Activated CD4-positive, alpha-beta T cell treated with anti-CD3 and anti-CD28 coated beads for 36 hours (primary cell): Measurements from ENCODE around the gene XPO1. TPM values are rescaled to one million over a fixed set of nuclear protein-coding genes. Genes with fewer than 3 reads are reported as not detected.

Experiments
- ATAC-seq: fragments of 200-7000 bp; cut with Tn5 transposase; one replicate; pipeline ENCODE4 v1.10.0; 2021; ENCODE audit warnings: mild to moderate bottlenecking, moderate library complexity
- CTCF ChIA-PET: fragments of 350-600 bp; sonication (Branson Sonifier 250); formaldehyde crosslinking; loops from one replicate; lab custom pipeline; 2021; ENCODE audit warnings: antibody characterized with exemption; lab: Charles Lee
- POLR2A ChIA-PET: fragments of 350-600 bp; sonication (Branson Sonifier 250); formaldehyde crosslinking; loops from one replicate; lab custom pipeline; 2021; ENCODE audit warnings: antibody characterized with exemption, inconsistent platforms; lab: Charles Lee
- DNase-seq: peaks from one replicate; pipeline ENCODE4 v3.0.0-alpha.2; 2020
- H3K27ac Mint-ChIP-seq: one replicate; pipeline ENCODE4 v1.8.0; 2021; ENCODE audit warnings: mixed read lengths
- H3K27me3 Mint-ChIP-seq: one replicate; pipeline ENCODE4 v1.8.0; 2021; ENCODE audit warnings: mixed read lengths
- H3K36me3 Mint-ChIP-seq: one replicate; pipeline ENCODE4 v1.8.0; 2021; ENCODE audit warnings: low read depth, mixed read lengths
- H3K4me1 Mint-ChIP-seq: one replicate; pipeline ENCODE4 v1.8.0; 2021; ENCODE audit warnings: mixed read lengths
- H3K4me3 Mint-ChIP-seq: one replicate; pipeline ENCODE4 v1.8.0; 2021; ENCODE audit warnings: mild to moderate bottlenecking, moderate library complexity, mixed read lengths
- H3K9me3 Mint-ChIP-seq: one replicate; pipeline ENCODE4 v1.8.0; 2021; ENCODE audit warnings: low read depth, mixed read lengths
- intact Hi-C, 2 experiments: fragments of 100-400 bp; cut with DNase I in 1 of 2; cut with micrococcal nuclease in 1 of 2; formaldehyde crosslinking; loops; one replicate each; pipeline versions ENCODE4 v1.14.2 to v1.15.1; 2022 to 2024; cut with DNase I, micrococcal nuclease
- total RNA-seq, 2 experiments: library from RNA; stranded (reverse); gene quantifications; one replicate each; pipeline ENCODE4 v1.2.3, GENCODE V29; 2021

XPO1 gene
- total RNA-seq, 2 experiments from 2014 or later = 187 to 214 TPM

DNA sequence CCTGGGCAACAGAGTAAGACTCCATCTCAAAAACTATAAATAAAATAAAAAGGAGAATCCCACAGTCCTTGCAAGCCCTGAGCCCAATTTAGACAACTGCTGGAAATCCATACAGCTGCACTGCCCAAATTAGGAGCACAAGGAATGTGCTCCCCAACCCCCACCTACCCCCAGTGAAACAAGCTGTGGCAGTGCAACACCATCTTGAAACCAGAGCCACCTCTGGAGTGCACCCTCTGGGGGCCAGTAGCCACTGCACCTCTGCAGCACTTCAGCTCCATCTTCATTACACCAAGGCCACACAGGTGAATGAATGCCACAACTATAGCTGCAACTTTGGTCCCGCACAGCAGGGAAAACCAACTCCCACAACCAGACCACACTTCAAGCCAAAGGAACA lies 104.5 kb downstream of the XPO1 start:
- H3K4me1 Mint-ChIP-seq = peaks cover 51% of the 10 kb centered on the region
- intact Hi-C loops = no loop called here
- ChIA-PET POLR2A (no interaction called here), CTCF (interaction anchor here (0.7 to 0.9 kb wide), 2 partner anchors 9 to 34 kb away, joined by 3 read pairs; no protein-coding TSS in a partner anchor)
- DNase-seq (no peak), ATAC-seq (no peak)
- H3K4me3 Mint-ChIP-seq = no peak overlapping the region
- peak overlapping the region; percentile 14 for H3K27ac Mint-ChIP-seq
- H3K36me3 Mint-ChIP-seq = peaks cover 22% of the 10 kb centered on the region
- no peaks in the 10 kb centered on the region for H3K27me3 Mint-ChIP-seq
- peaks cover 15% of the 10 kb centered on the region for H3K9me3 Mint-ChIP-seq

DNA sequence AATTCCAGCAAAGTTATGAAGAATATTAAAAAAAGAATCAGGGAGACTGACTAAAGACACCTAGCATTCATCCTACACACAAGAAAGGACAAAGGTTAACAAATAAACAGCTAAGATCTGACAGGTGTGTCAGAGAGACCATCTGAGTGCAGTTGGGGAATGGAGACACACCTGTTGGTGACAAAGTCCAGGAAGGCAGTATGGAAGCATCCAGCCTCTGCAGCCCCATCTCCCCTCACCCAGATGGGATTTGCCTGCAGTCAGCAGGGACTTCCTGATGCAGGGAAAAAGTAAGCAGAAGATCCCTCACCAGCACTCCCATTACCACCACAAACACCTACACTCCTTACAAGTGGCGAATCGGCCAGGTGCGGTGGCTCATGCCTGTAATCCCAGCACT lies 105.2 kb downstream of the XPO1 start:
- H3K27ac Mint-ChIP-seq = no peak overlapping the region
- H3K9me3 Mint-ChIP-seq = peaks cover 13% of the 10 kb centered on the region
- intact Hi-C loops = no loop called here
- no peak overlapping the region for H3K4me3 Mint-ChIP-seq
- peaks cover 19% of the 10 kb centered on the region for H3K36me3 Mint-ChIP-seq
- ATAC-seq (no peak), DNase-seq (no peak)
- peaks cover 51% of the 10 kb centered on the region for H3K4me1 Mint-ChIP-seq
- ChIA-PET CTCF (no interaction called here), POLR2A (no interaction called here)
- H3K27me3 Mint-ChIP-seq = no peaks in the 10 kb centered on the region

DNA sequence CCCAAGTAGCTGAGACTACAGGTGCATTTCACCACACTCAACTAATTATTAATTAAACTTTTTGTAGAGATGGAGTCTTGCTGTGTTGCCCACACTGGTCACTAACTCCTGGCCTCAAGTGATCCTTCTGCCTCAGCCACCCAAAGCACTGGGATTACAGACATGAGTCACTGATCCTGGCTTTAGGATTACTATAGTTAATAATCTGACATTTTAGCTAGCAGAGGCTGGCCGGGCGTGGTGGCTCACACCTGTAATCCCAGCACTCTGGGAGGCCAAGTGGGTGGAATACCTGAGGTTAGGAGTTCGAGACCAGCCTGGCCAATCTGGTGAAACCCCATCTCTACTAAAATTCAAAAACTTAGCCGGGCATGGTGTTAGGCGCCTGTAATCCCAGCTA lies 106.8 kb downstream of the XPO1 start:
- Mint-ChIP-seq H3K27ac (no peak overlapping the region), H3K9me3 (peaks cover 3% of the 10 kb centered on the region), H3K27me3 (no peaks in the 10 kb centered on the region), H3K4me3 (no peak overlapping the region), H3K4me1 (peaks cover 52% of the 10 kb centered on the region), H3K36me3 (peaks cover 8% of the 10 kb centered on the region)
- ATAC-seq (no peak), DNase-seq (no peak)
- ChIA-PET POLR2A (interaction anchor here (0.5 kb wide), 1 partner anchor 23 kb away, joined by 3 read pairs; no protein-coding TSS in a partner anchor), CTCF (interaction anchor here (0.6 to 3.2 kb wide), 3 partner anchors 11 to 204 kb away, joined by 3 to 21 read pairs (median 3); no protein-coding TSS in a partner anchor)
- intact Hi-C loops = no loop called here

Other genes starting within 250 kb of the XPO1 start
- gene USP34, start 67.3 kb downstream of the XPO1 start, total RNA-seq = 10 to 100 TPM; 63.7 to 67.6 TPM